ENCODE results near the gene ULK1. TPM values are rescaled to one million over a fixed set of nuclear protein-coding genes. Genes with fewer than 3 reads are reported as not detected.

Gene ULK1
- total and polyA plus RNA-seq, 2 experiments from 2014 or later = 8.4 to 33.8 TPM

DNA sequence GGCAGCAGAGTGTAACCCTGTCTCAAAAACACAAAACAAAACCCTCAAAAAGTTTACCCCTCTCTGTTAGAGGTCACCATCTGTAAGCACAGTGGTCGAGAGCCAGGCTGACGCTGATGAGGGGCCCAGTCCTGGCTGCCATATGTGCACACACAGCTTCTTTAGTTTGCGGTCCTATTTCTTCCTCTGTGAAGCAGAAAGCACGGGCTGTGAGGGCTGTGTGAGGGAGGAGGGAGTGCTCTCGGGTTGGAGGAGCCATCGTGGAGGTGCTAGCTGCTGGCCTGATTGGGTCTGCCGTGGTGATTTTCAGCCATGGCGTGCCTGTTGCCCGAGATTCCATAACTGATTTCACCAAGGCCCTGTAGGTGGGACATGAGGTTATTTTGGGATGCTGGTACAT lies 3.5 kb downstream of the ULK1 start:
- H3K4me3 Mint-ChIP-seq = no peak overlapping the region
- peak overlapping the region; percentile 72 for H3K27ac Mint-ChIP-seq
- Histone ChIP-seq H3K4me1 (ENCODE audit: insufficient read depth) (peaks cover 10% of the 10 kb centered on the region; the same call in 1 of the 2 replicates), H2AFZ (no peak overlapping the region), H3K4me3 (no peak overlapping the region), H3F3A (replicated peaks; ENCODE audit: low read depth) (peaks cover 11% of the 10 kb centered on the region), H3K27me3 (ENCODE audit: insufficient read depth) (no peaks in the 10 kb centered on the region), H3K27ac (ENCODE audit: low read depth) (no peak overlapping the region), H3K36me3 (ENCODE audit: insufficient read depth) (no peaks in the 10 kb centered on the region; the same call in 1 of the 2 replicates), H3K9me2 (ENCODE audit: insufficient read depth) (no peaks in the 10 kb centered on the region), H3K4me2 (no peak overlapping the region), H3K79me2 (replicated peaks; ENCODE audit: insufficient read depth) (peaks cover 42% of the 10 kb centered on the region), H4K20me1 (replicated peaks; ENCODE audit: insufficient read depth) (no peaks in the 10 kb centered on the region)
- DNase-seq (ENCODE audit: low spot score) (no peak), ATAC-seq (no peak)
- H3K9me3 Mint-ChIP-seq = no peaks in the 10 kb centered on the region; the same call in 2 of the 3 replicates
- H3K36me3 Mint-ChIP-seq (ENCODE audit: low read depth) = peaks cover 15% of the 10 kb centered on the region
- peaks cover 8% of the 10 kb centered on the region for H3K27me3 Mint-ChIP-seq (ENCODE audit: insufficient read depth, low read depth, poor library complexity)
- TF ChIP-seq CREB1 (CRISPR knock-in tag; IDR thresholded peaks at IDR 0.05; ENCODE audit: low read depth) (no peak), STAT1 (IDR thresholded peaks at IDR 0.05; ENCODE audit: unreplicated experiment) (no peak)
- TF ChIP-seq, protein P1, sequence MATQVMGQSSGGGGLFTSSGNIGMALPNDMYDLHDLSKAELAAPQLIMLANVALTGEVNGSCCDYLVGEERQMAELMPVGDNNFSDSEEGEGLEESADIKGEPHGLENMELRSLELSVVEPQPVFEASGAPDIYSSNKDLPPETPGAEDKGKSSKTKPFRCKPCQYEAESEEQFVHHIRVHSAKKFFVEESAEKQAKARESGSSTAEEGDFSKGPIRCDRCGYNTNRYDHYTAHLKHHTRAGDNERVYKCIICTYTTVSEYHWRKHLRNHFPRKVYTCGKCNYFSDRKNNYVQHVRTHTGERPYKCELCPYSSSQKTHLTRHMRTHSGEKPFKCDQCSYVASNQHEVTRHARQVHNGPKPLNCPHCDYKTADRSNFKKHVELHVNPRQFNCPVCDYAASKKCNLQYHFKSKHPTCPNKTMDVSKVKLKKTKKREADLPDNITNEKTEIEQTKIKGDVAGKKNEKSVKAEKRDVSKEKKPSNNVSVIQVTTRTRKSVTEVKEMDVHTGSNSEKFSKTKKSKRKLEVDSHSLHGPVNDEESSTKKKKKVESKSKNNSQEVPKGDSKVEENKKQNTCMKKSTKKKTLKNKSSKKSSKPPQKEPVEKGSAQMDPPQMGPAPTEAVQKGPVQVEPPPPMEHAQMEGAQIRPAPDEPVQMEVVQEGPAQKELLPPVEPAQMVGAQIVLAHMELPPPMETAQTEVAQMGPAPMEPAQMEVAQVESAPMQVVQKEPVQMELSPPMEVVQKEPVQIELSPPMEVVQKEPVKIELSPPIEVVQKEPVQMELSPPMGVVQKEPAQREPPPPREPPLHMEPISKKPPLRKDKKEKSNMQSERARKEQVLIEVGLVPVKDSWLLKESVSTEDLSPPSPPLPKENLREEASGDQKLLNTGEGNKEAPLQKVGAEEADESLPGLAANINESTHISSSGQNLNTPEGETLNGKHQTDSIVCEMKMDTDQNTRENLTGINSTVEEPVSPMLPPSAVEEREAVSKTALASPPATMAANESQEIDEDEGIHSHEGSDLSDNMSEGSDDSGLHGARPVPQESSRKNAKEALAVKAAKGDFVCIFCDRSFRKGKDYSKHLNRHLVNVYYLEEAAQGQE (IDR thresholded peaks at IDR 0.05; ENCODE audit: unreplicated experiment) = no peak
- peaks cover 14% of the 10 kb centered on the region; the same call in 2 of the 3 replicates for H3K4me1 Mint-ChIP-seq

GRCh38 chr12:131900397-131900796 lies 6.0 kb downstream of the ULK1 start:
- H3K36me3 ChIP-seq (ENCODE audit: insufficient read depth) = no peaks in the 10 kb centered on the region; the same call in 1 of the 2 replicates
- ATAC-seq = no peak
- H4K20me1 ChIP-seq (replicated peaks; ENCODE audit: insufficient read depth) = no peaks in the 10 kb centered on the region; the same call in 1 of the 2 replicates
- no peak overlapping the region for H3K4me2 ChIP-seq
- no peak overlapping the region for H2AFZ ChIP-seq
- peaks cover 7% of the 10 kb centered on the region; the same call in 1 of the 2 replicates for H3K4me1 ChIP-seq (ENCODE audit: insufficient read depth)
- H3K9me2 ChIP-seq (ENCODE audit: insufficient read depth) = no peaks in the 10 kb centered on the region
- peaks cover 5% of the 10 kb centered on the region; the same call in 1 of the 2 replicates for H3F3A ChIP-seq (replicated peaks; ENCODE audit: low read depth)
- H3K27me3 Mint-ChIP-seq (ENCODE audit: insufficient read depth, low read depth, poor library complexity) = peaks cover 7% of the 10 kb centered on the region
- H3K9me3 Mint-ChIP-seq = no peaks in the 10 kb centered on the region; the same call in 2 of the 3 replicates
- no peaks in the 10 kb centered on the region for H3K27me3 ChIP-seq (ENCODE audit: insufficient read depth)
- H3K79me2 ChIP-seq (replicated peaks; ENCODE audit: insufficient read depth) = peaks cover 46% of the 10 kb centered on the region
- TF ChIP-seq, protein P1 (IDR thresholded peaks at IDR 0.05; ENCODE audit: unreplicated experiment) = no peak
- TF ChIP-seq ZNF114 (CRISPR knock-in tag; IDR thresholded peaks at IDR 0.05) = no peak
- TF ChIP-seq, protein P2, sequence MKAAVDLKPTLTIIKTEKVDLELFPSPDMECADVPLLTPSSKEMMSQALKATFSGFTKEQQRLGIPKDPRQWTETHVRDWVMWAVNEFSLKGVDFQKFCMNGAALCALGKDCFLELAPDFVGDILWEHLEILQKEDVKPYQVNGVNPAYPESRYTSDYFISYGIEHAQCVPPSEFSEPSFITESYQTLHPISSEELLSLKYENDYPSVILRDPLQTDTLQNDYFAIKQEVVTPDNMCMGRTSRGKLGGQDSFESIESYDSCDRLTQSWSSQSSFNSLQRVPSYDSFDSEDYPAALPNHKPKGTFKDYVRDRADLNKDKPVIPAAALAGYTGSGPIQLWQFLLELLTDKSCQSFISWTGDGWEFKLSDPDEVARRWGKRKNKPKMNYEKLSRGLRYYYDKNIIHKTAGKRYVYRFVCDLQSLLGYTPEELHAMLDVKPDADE (IDR thresholded peaks at IDR 0.05) = no peak
- TF ChIP-seq CREB1 (CRISPR knock-in tag; IDR thresholded peaks at IDR 0.05; ENCODE audit: low read depth) = no peak
- H3K4me3 ChIP-seq = no peak overlapping the region
- H3K36me3 Mint-ChIP-seq (ENCODE audit: low read depth) = peaks cover 15% of the 10 kb centered on the region
- no peak for DNase-seq (ENCODE audit: low spot score)
- peak overlapping the region; percentile 68 for H3K27ac Mint-ChIP-seq
- H3K4me3 Mint-ChIP-seq = no peak overlapping the region
- H3K4me1 Mint-ChIP-seq = peaks cover 10% of the 10 kb centered on the region; the same call in 2 of the 3 replicates
- H3K27ac ChIP-seq (ENCODE audit: low read depth) = no peak overlapping the region
